Activated naive CD4-positive, alpha-beta T cell treated with Interleukin-2 at 50 U/mL for 16 hours (primary cell): ENCODE measurements around the gene POP7.
"Not testable (repeated sequence)": the region's sequence is repeated elsewhere in the genome, so short reads cannot be mapped to it uniquely, and the experiment has no call there.

Experiments used
- DNase-seq: peaks from one replicate; pipeline ENCODE4 v3.0.0-alpha.2; 2020

Gene POP7

DNA sequence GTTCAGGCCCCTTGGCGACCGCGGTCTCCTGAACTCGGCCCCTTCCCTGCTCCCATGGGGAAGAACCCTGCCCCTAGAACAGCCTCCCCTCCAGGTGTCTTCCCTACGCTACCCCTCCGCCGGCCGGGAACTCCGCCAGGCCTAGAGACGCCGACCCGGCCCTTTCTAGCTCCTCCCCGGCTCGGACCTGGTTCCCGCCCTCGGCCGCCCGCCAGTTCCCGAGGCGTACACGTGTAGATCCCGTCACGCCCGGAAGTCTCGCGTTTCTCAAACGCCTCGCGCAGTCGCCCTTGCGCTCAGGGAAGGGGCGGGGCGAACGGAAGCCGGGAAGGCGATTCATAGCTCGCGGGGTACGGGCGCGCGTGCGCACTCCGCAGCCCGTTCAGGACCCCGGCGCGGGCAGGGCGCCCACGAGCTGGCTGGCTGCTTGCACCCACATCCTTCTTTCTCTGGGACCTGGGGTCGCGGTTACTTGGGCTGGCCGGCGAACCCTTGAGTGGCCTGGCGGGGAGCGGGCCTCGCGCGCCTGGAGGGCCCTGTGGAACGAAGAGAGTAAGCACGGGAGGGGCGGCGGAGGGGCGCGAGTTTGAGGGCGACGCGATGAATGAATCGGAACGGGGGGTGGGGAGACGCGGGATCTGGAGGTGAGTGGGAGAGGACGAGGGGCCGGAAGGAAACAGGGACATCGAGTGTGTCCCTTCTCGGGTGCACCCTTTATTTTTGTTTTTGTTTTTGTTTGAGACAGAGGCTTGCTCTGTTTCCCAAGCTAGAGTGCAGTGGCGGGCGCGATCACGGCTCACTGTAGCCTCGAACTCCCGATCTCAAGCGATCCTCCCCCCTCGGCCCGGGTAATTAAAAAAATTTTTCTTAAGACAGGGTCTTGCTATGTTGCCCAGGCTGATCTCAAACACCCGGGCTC lies at the start of gene POP7:
Gene POP7 (plus strand): TSS at position 369 of the 919 bp plus-strand sequence. CDS start 710 bp downstream, outside the sequence.
- DNase-seq = peak; percentile 99

DNA sequence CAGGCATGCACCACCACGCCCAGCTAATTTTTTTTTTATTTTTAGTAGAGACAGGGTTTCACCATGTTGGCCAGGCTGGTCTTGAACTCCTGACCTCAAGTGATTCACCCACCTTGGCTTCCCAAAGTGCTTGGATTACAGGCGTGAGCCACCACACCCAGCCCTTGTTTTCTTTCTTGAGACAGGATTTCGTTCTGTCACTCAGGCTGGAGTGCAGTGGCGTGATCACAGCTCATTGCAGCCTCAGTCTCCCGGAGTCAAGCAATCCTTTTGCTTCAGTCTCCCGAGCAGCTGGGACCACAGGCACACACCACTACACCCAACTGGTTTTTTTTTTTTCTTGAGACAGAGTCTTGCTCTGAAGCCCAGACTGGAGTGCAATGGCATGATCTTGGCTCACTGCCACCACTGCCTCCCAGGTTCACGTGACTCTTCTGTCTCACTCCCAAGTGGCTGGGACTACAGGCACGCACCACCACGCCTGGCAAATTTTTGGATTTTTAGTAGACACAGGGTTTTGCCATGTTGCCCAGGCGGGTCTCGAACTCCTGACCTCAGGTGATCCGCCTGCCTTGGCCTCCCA lies 43.6 kb upstream of the POP7 start:
- DNase-seq = not testable (repeated sequence)

- DNase-seq = no peak
These were observed 40.7 kb upstream of the POP7 start for GRCh38 chr7:100665168-100665726.

DNA sequence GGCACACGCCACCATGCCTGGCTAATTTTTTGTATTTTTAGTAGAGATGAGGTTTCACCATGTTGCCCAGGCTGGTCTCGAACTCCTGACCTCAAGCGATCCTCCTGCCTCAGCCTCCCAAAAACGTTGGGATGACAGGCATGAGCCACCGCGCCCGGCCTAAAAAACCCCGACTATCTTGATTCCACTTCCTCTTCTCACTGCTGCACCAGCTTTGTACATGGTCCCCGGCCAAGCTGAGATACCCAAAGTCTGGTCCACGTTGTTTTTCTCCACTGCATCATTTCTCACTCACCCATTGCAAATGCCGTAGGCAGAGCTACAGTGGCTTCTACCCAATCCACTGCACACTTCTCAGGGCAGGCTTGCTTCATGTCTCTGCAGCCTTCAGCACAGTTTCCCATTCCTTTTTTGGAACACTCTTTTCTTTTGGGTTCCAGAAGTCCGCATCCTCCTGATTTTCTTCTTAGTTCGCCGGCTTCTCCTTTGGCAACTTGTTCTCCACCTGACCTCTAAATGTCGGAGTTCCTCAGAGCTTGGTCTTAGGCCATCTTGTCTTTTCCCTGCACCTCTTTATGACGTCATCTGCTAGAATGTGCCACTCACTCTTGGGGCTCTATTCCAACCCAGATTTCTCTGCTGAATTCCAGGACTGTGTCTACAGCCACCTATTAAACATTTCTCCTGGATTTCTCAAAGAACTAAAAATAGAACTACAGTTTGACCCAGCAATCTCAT lies 38.4 kb upstream of the POP7 start:
- DNase-seq = no peak

GRCh38 chr7:100668069-100668449 lies 37.9 kb upstream of the POP7 start:
- DNase-seq = no peak

- DNase-seq = not testable (repeated sequence)
These were observed 36.8 kb upstream of the POP7 start for GRCh38 chr7:100669106-100669505.

DNA sequence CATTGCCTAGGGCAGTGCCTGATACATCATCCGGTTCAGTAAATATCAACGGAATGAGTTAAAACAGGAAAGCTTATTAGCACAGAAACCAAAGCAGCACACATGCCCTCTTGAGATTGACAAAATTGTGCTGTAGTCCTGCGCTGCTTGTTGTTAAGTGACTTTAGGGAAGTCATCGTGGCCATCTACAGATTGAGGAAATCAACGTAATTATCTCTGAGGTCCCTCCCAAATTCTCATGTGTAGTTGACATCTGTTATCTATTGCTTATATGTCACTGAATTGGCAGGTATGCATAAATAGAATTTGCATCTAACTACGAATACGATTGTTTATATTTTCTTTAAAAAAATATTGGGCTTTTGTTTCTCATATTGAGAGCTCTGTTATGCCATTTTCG lies 35.8 kb upstream of the POP7 start:
- no peak for DNase-seq

DNA sequence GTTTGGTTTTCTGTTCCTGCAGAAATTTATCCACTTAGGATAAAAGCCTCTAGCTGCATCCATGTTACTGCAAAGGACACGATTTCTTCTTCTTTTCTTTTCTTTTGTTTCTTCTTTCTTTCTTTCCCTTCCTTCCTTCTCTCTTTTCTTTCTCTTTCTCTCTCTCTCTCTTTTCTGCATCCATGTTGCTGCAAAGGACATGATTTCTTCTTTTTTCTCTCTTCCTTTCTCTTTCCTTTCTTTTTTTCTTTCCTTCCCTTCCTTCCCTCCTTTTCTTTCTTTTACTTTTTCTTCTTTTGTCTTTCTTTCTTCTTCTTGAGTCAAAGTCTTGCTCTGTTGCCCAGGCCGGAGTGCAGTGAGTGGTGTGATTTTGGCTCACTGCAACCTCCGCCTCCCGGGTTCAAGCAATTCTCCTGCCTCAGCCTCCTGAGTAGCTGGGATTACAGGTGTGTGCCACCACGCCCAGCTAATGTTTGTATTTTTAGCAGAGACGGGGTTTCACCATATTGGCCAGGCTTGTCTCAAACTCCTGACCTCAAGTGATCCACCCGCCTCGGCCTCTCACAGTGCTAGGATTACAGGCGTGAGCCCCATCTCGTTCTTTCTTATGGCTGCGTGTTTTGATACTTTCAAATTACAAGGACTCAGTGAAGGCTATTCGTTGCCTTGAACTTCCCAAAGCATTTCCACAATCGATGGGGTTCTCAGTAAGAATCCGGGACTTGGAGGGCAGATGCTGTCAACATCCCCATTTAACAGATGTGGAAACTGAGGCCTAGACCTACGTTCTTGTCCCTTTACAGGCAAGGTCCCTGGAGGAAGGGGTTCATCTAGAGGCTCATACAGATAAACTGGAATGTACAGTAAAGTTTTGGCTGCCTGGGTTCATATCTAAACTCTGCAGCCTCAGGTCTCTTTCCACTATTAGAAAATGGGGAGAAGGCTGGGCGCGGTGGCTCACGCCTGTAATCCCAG lies 34.3 kb upstream of the POP7 start:
- no peak for DNase-seq

DNA sequence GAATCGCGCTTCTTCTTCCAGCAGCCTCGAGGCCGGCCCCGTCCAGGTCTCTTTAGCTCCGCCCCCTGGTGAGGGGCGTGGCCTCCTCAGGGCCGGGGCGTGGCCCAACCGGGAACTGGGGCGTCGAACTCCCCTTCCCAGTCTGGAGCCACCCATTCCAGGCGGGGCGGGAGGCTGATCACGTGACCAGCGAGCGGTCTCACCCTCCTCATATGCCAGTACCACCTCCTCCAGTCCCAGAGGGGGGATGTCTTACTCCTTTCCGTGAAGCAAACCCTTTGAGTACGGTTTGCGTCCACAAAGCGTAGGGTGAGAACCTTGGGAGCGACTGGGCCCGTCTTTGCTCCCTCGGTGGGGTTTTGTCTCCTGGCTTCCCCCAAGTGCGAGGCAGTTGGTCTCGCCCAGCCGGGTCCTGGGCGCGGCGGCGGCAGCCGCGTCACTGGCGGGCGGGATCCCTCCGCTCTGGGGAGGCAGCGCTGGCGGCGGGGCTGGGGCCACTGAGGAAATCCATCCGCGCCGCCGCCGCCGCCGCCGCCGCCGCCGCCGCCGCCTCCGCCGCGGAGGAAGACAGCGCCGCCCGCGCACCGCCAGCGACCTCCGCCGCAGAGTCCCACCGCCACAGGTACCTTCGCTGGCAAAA lies 32.5 kb upstream of the POP7 start, which contains the start of gene GNB2:
Gene GNB2 (plus strand): TSS at position 439 of the 640 bp plus-strand sequence. CDS start 2,526 bp downstream, outside the sequence.
- DNase-seq = peak; percentile 99

GRCh38 chr7:100673942-100674410 lies 31.9 kb upstream of the POP7 start:
- peak; percentile 45 for DNase-seq

DNA sequence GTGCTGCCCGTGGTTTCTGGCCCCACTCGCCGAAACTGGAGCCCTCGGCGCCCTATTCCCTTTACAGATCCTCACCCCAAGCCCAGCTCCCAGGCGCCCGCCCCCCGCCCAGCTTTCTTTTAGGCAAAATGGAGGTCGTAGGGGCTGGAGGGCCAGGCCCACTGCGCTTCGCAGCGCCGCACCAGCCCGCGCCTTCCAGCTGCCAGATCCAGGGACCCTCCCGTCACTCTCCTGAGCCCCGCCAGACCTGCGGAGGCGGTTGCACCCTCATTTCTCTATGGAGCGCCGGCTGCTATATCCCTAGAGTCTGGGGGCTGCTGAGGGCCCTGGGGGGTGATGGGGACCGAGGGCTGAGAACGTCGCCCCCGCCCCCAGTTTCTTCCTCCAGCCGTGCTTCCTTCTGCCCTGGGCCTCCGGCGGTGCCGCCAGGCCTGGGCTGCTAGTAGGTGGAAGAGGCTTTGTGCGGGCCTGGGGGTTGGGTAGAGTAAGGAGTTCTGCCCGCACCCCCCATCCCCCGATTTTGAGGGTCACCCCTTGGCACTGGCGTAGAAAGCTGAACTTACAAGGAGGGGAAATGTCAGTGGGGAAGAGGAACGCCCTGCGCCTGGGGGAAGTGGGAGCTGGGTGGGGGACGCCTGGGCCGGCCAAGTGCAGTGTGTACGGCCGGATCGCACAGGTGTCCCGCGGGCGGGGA lies 31.4 kb upstream of the POP7 start:
- peak; percentile 41 for DNase-seq

GRCh38 chr7:100675105-100675451 lies 30.8 kb upstream of the POP7 start:
- DNase-seq = peak; percentile 49

DNA sequence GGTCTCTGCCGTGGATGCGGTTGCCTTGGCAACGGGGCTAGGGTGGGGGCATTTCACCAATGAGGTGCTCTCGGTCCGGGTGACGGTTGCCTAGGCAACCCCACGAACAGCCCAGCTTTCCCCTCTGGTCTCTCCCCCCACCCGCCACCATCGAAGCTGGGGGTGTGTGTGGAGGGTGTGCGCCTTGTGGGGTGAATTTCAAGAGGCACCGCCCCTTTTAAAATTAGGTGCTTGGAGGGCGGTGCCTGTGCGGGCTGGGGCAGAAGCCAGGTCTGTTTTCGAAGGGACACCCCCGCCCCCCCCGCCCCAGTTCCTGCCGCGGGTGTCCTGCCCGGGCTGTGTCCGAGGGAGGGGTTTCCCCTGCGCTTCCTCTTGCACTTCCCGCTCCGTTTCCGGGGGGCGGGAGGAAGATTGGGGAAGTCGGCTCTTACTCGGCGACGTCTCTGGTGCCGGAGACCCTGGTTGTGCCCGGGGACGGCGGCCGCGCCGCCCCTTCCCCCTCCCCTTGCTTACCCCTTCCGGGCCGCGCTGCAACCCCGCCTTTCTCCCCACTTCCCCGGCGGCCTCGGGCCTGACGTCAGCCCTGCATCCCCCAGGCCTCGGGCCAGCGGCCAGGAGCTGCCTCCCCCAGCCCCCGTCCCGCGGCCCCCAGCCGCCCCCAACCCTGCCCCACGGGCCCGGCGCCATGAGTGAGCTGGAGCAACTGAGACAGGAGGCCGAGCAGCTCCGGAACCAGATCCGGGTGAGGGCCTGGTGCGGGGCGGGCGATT lies 30.2 kb upstream of the POP7 start:
- DNase-seq = peak; percentile 81

GRCh38 chr7:100676501-100677306 lies 29.2 kb upstream of the POP7 start:
- no peak for DNase-seq

- DNase-seq = no peak
These were observed 28.3 kb upstream of the POP7 start for GRCh38 chr7:100677308-100678267.

GRCh38 chr7:100678291-100678984 lies 27.5 kb upstream of the POP7 start:
- DNase-seq = no peak
